Memory B cell (primary cell): ENCODE measurements around the gene OR8D1.

Experiments used
- ATAC-seq: fragments of 150-1000 bp; cut with Tn5 transposase; 2 replicates; pipeline ENCODE4 v1.10.0; 2021; ENCODE audit warnings: low read depth, mild to moderate bottlenecking, moderate library complexity
- DNase-seq, 2 donors: peaks; one replicate each; pipeline ENCODE4 v3.0.0; 2022; ENCODE audit warnings: low spot score in 2 of 2
- H3K27ac Mint-ChIP-seq: one replicate; pipeline ENCODE4 v1.8.0; 2022; ENCODE audit warnings: mild to moderate bottlenecking, moderate library complexity, mixed read lengths
- H3K27me3 Mint-ChIP-seq: one replicate; pipeline ENCODE4 v1.8.0; 2022; ENCODE audit warnings: mixed read lengths
- H3K36me3 Mint-ChIP-seq: one replicate; pipeline ENCODE4 v1.8.0; 2022; ENCODE audit warnings: mild to moderate bottlenecking, mixed read lengths
- H3K4me1 Mint-ChIP-seq: one replicate; pipeline ENCODE4 v1.8.0; 2022; ENCODE audit warnings: mixed read lengths
- H3K4me3 Mint-ChIP-seq: one replicate; pipeline ENCODE4 v1.8.0; 2022; ENCODE audit warnings: mild to moderate bottlenecking, moderate library complexity, mixed read lengths
- H3K9me3 Mint-ChIP-seq: one replicate; pipeline ENCODE4 v1.8.0; 2022; ENCODE audit warnings: mixed read lengths

Gene OR8D1

GRCh38 chr11:124313849-124314248 is at the start of gene OR8D1:
OR8D1 (minus strand) TSS chr11:124313949; CDS start chr11:124310766, 3,183 bp downstream.
- ATAC-seq (no peak), DNase-seq (no peak)
- H3K36me3 Mint-ChIP-seq, result no peaks in the 10 kb centered on the region

GRCh38 chr11:124359566-124359965 is 45.8 kb upstream of the OR8D1 start:
- H3K9me3 Mint-ChIP-seq, result peaks cover 3% of the 10 kb centered on the region
- no peak for ATAC-seq
- DNase-seq, result no peak
- H3K36me3 Mint-ChIP-seq, result no peaks in the 10 kb centered on the region
- no peak overlapping the region for H3K4me3 Mint-ChIP-seq
- H3K27me3 Mint-ChIP-seq, result no peaks in the 10 kb centered on the region
- H3K4me1 Mint-ChIP-seq, result peaks cover 3% of the 10 kb centered on the region
- no peak overlapping the region for H3K27ac Mint-ChIP-seq

More at GRCh38 chr11:124313849-124314248, at the start of gene OR8D1:
- Mint-ChIP-seq H3K4me1 (no peaks in the 10 kb centered on the region), H3K27ac (no peak within 1 kb of the TSS), H3K4me3 (no peak within 1 kb of the TSS), H3K9me3 (no peaks in the 10 kb centered on the region), H3K27me3 (no peaks in the 10 kb centered on the region)

- DNase-seq, result no peak
- H3K27me3 Mint-ChIP-seq, result peaks cover 2% of the 10 kb centered on the region
- H3K36me3 Mint-ChIP-seq, result no peaks in the 10 kb centered on the region
- H3K9me3 Mint-ChIP-seq, result peaks cover 2% of the 10 kb centered on the region
- ATAC-seq, result no peak
- no peak overlapping the region for H3K4me3 Mint-ChIP-seq
- no peak overlapping the region for H3K27ac Mint-ChIP-seq
- no peaks in the 10 kb centered on the region for H3K4me1 Mint-ChIP-seq
These were observed 32.7 kb upstream of the OR8D1 start for GRCh38 chr11:124346311-124346955.

GRCh38 chr11:124344346-124344745 is 30.6 kb upstream of the OR8D1 start:
- Mint-ChIP-seq H3K4me3 (no peak overlapping the region), H3K36me3 (no peaks in the 10 kb centered on the region), H3K4me1 (peaks cover 4% of the 10 kb centered on the region), H3K27ac (no peak overlapping the region), H3K9me3 (peaks cover 2% of the 10 kb centered on the region), H3K27me3 (peaks cover 2% of the 10 kb centered on the region)
- ATAC-seq (no peak), DNase-seq (no peak)

GRCh38 chr11:124340142-124340447 is 26.3 kb upstream of the OR8D1 start:
- Mint-ChIP-seq H3K4me3 (no peak overlapping the region), H3K27me3 (no peaks in the 10 kb centered on the region)

GRCh38 chr11:124339396-124340141 is 25.8 kb upstream of the OR8D1 start:
- peak; percentile 53 for ATAC-seq
- Mint-ChIP-seq H3K36me3 (no peaks in the 10 kb centered on the region), H3K4me1 (peaks cover 10% of the 10 kb centered on the region), H3K4me3 (no peak overlapping the region), H3K27me3 (no peaks in the 10 kb centered on the region), H3K9me3 (no peaks in the 10 kb centered on the region), H3K27ac (no peak overlapping the region)
- no peak for DNase-seq

More at GRCh38 chr11:124340142-124340447, 26.3 kb upstream of the OR8D1 start:
- peaks cover 10% of the 10 kb centered on the region for H3K4me1 Mint-ChIP-seq
- H3K9me3 Mint-ChIP-seq, result no peaks in the 10 kb centered on the region
- DNase-seq (no peak), ATAC-seq (no peak)
- no peaks in the 10 kb centered on the region for H3K36me3 Mint-ChIP-seq
- no peak overlapping the region for H3K27ac Mint-ChIP-seq

GRCh38 chr11:124331873-124332272 is 18.1 kb upstream of the OR8D1 start:
- H3K36me3 Mint-ChIP-seq, result no peaks in the 10 kb centered on the region
- peaks cover 15% of the 10 kb centered on the region for H3K4me1 Mint-ChIP-seq
- H3K4me3 Mint-ChIP-seq, result no peak overlapping the region
- no peaks in the 10 kb centered on the region for H3K27me3 Mint-ChIP-seq
- no peak overlapping the region for H3K27ac Mint-ChIP-seq
- no peaks in the 10 kb centered on the region for H3K9me3 Mint-ChIP-seq
- no peak for DNase-seq
- no peak for ATAC-seq

- Mint-ChIP-seq H3K4me1 (peaks cover 19% of the 10 kb centered on the region), H3K4me3 (peak overlapping the region; percentile 31), H3K27ac (peak overlapping the region; percentile 0), H3K9me3 (no peaks in the 10 kb centered on the region), H3K36me3 (no peaks in the 10 kb centered on the region), H3K27me3 (no peaks in the 10 kb centered on the region)
- ATAC-seq (peak; percentile 95), DNase-seq (peak in 1 of 2 donors; percentile 25)
These were observed 16.2 kb upstream of the OR8D1 start for GRCh38 chr11:124329787-124330478.

- ATAC-seq, result no peak
- no peak for DNase-seq
- Mint-ChIP-seq H3K27me3 (no peaks in the 10 kb centered on the region), H3K36me3 (no peaks in the 10 kb centered on the region), H3K4me3 (no peak overlapping the region), H3K4me1 (peaks cover 21% of the 10 kb centered on the region), H3K27ac (no peak overlapping the region), H3K9me3 (peaks cover 1% of the 10 kb centered on the region)
These were observed 14.0 kb upstream of the OR8D1 start for GRCh38 chr11:124327775-124328174.

GRCh38 chr11:124322356-124322755 is 8.6 kb upstream of the OR8D1 start:
- no peak overlapping the region for H3K27ac Mint-ChIP-seq
- H3K4me3 Mint-ChIP-seq, result no peak overlapping the region
- H3K36me3 Mint-ChIP-seq, result no peaks in the 10 kb centered on the region
- peaks cover 7% of the 10 kb centered on the region for H3K4me1 Mint-ChIP-seq
- H3K27me3 Mint-ChIP-seq, result peaks cover 7% of the 10 kb centered on the region
- no peak for ATAC-seq
- H3K9me3 Mint-ChIP-seq, result peaks cover 4% of the 10 kb centered on the region
- DNase-seq, result no peak

- Mint-ChIP-seq H3K9me3 (peaks cover 4% of the 10 kb centered on the region), H3K27me3 (peaks cover 7% of the 10 kb centered on the region), H3K36me3 (no peaks in the 10 kb centered on the region), H3K4me3 (no peak within 1 kb of the TSS), H3K27ac (no peak within 1 kb of the TSS), H3K4me1 (peaks cover 3% of the 10 kb centered on the region)
- ATAC-seq (no peak), DNase-seq (no peak)
These were observed 6.3 kb upstream of the OR8D1 start, which contains the start of gene OR8D2 for GRCh38 chr11:124320097-124320496. OR8D2 (minus strand) TSS chr11:124320197; CDS start chr11:124320197, 0 bp downstream.

GRCh38 chr11:124315052-124315451 is 1.3 kb upstream of the OR8D1 start:
- Mint-ChIP-seq H3K4me3 (no peak overlapping the region), H3K4me1 (no peaks in the 10 kb centered on the region), H3K36me3 (no peaks in the 10 kb centered on the region), H3K9me3 (peaks cover 1% of the 10 kb centered on the region), H3K27ac (no peak overlapping the region), H3K27me3 (peaks cover 7% of the 10 kb centered on the region)
- DNase-seq, result no peak
- no peak for ATAC-seq

- no peaks in the 10 kb centered on the region for H3K27me3 Mint-ChIP-seq
- no peak overlapping the region for H3K4me3 Mint-ChIP-seq
- no peaks in the 10 kb centered on the region for H3K4me1 Mint-ChIP-seq
- no peaks in the 10 kb centered on the region for H3K36me3 Mint-ChIP-seq
- no peaks in the 10 kb centered on the region for H3K9me3 Mint-ChIP-seq
- DNase-seq (no peak), ATAC-seq (no peak)
- no peak overlapping the region for H3K27ac Mint-ChIP-seq
These were observed 618 bp downstream of the OR8D1 start for GRCh38 chr11:124313131-124313530.

- Mint-ChIP-seq H3K36me3 (no peaks in the 10 kb centered on the region), H3K27me3 (no peaks in the 10 kb centered on the region), H3K9me3 (no peaks in the 10 kb centered on the region), H3K27ac (no peak overlapping the region), H3K4me3 (no peak overlapping the region), H3K4me1 (no peaks in the 10 kb centered on the region)
- ATAC-seq (no peak), DNase-seq (no peak)
These were observed 2.1 kb downstream of the OR8D1 start for GRCh38 chr11:124311670-124312069.
